HS-5 (cell line): ENCODE results near the gene ARGLU1.
A peak's percentile ranks its signal among the peaks of the same experiment; 100 is the strongest.

Experiments used
- DNase-seq: peaks from one replicate; pipeline ENCODE4 v3.0.0-alpha.2; 2012; ENCODE audit warnings: low read depth

ARGLU1 gene

DNA sequence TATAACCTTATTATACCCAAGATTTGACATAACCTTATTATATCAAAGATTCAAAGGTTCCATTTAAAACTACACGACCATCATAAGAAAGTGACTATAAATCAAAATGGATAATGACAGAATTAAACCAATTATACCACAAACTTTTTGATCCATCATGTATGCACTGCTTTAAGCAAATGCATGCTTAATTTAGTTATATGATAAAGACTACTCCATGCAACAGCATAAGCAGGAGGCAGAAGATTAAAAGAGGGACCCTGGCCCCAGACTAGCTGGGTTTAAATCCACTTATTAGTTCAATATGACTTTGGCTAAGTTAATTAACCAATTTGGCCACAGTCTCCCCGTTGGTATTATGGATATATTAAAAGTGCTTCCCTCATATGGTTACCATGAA lies 43.8 kb downstream of the ARGLU1 start:
- DNase-seq: no peak

GRCh38 chr13:106523576-106523975 lies 44.4 kb downstream of the ARGLU1 start:
- no peak for DNase-seq

DNA sequence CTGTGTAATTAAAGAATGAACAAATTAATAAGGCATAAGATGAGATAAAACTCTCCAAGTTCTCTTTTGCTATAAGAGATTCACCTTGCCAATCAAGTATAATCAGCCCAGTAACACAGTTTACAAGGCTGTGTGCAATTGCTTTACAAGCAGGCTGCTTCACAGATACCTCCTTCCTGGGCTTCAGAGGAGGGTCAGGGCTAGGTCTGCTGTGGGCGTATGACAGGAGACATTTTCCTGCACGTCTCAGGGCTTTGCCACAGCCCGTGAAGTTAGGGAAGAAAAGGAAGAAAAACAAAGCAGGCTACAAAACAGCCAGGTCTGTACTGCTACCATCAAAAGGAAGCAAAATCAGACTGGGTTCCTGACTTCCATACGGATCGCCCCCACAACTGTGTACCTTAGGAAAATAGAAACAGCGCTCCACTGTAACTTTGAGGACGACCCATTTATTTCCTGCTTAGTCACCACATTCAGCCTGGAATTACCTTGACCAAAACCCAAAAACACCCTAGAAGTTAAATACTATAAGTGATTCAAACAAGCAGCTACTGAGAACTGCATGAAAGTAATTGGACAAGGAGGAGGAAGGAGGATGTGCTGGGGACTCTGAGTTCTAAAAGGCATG lies 44.9 kb downstream of the ARGLU1 start:
- no peak for DNase-seq

DNA sequence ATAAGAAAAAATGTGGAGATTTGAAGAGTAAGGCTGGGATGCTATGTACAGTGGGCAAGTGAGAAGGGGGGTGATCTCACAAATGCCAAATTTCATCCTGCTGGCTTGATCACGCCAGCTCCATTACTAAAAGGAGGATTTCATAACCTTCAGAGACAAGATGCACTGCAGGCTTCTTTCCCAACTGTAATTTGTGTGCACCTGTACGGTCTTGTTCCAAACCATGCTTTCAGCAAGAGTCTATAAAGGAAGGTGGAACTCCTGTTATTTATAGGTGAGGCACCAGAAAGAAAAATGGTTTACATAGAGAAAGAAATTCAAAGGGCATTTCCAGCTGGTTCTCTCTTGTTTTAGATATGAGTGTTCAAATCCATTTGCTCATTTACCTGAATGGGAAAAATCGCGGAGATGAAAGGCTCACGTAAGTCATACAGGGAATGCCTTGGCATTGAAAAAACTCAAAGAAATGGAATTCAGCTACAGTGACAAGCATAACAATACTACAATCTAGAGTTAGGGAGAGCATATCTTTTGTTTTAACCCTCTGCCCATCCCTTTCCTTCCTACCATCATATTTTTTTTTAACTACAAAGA lies 45.7 kb downstream of the ARGLU1 start:
- DNase-seq: no peak

- DNase-seq: no peak
Observed at GRCh38 chr13:106521095-106521799, 46.7 kb downstream of the ARGLU1 start.

DNA sequence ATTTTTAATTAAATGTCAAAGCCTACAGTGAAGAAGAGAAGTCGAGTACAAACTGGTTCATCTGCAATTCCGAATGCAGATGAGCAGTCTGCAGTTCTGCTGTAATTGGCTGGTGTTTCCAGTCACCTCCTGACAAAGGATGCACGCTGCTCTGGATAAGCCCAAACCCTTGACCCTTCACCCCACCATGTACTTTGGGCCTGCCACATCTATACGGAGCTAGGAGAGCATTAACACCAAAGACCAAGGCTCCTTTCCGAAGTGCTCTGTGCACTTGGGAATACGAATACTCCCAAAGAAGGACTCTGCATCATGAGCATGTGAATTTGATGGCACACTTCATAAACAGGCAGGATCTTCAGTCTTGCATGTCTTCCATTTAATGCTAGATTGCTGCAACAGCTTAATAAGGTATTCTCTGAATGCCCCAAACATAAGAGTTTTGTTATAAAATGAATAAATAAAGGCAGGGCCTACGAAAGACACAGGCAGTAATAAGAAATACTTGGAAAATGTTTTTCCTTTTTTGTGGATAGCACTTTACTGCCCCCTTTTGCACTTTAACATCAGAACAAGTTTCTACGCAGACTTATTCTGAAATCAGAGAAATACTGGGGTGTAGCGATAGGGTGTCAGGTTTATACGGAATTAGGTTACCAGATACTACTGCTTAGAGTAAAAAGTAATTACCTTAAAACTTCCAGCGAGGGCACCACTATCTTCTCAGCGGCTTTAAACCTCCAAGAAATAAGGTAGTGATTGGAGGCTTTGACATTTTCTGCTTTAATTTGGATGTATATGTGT lies 47.5 kb downstream of the ARGLU1 start:
- DNase-seq: no peak

DNA sequence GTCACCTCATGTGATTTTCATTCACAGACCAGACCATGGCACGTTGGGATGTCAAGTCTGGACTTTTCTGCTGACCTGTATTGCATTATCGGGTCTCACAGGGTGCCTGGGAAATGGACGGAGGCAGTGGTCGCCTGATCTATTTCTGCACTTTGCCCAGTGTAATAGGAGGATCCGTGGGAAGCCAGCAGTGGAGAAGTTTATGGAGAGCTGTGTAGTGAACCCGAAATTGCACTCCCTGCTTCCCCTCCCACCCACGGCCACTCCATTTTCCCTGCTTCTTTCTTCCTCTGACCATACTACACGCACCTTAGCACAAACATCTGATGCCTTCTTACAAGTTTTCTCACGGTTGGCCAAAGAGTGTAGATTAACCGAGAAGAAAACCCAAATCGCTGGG lies 49.4 kb downstream of the ARGLU1 start:
- no peak for DNase-seq

- no peak for DNase-seq
Observed at GRCh38 chr13:106517109-106517847, 50.7 kb downstream of the ARGLU1 start.

DNA sequence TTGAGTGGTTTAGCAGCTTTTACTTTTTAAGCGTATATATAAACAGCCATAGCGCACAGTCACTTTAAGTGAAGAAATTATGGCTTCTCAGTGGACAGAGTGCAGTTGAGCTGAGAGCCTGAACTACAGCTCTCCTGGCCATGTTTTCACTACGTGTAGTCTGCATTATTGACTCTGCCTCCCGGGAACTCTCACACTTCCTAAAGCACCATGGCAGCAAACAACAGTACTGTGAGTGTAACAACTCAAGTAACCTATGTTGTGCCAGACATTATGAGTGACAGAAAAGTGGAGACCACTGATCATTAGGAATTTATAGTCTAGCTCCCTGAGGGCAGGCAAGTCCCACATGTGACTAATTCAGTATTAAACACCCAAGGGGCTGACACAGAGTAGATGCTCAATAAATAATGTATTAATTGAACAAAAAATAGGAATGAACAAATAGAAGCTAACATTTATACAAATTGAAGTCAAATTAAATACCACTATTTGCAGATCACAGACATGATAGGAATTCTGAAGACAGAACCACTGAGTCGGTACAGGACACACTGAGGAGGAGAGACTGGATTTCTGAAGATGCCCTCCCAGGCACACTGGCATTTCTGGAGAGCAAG lies 52.2 kb downstream of the ARGLU1 start:
- DNase-seq: no peak

DNA sequence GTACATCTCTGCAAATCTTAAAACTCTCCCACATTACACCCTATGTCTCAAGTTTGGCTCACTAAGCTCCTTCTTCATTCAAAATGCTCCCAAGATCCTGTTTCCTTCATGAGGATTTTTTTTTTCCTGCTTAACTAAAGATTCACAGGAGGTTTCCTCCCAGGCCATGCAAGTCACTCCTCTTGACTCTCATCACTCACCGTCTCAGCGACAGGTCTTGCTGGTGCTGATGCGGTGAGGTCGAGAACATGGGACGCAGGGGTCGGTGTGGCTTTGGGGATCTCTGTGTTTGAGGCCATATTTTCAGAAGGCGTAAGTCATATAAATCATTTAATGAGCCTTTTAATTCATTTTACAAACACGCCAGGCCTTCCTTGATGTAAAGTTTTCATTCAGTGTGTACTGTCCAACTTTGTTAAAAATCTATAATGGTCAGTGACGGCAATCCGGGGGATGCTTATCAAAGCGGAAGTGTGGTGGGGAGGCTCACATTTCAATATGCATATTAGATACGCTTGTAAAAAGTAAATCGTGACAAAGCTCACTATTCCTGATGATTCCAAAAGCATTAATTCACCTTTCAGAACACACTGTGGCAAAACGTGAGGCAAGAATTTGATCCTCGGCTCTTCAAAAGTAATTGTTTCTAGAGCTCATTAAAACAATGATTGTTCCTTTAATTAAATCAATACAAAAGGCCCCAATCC lies 52.9 kb downstream of the ARGLU1 start:
- no peak for DNase-seq

- DNase-seq: no peak
Observed at GRCh38 chr13:106513025-106513983, 54.6 kb downstream of the ARGLU1 start.

DNA sequence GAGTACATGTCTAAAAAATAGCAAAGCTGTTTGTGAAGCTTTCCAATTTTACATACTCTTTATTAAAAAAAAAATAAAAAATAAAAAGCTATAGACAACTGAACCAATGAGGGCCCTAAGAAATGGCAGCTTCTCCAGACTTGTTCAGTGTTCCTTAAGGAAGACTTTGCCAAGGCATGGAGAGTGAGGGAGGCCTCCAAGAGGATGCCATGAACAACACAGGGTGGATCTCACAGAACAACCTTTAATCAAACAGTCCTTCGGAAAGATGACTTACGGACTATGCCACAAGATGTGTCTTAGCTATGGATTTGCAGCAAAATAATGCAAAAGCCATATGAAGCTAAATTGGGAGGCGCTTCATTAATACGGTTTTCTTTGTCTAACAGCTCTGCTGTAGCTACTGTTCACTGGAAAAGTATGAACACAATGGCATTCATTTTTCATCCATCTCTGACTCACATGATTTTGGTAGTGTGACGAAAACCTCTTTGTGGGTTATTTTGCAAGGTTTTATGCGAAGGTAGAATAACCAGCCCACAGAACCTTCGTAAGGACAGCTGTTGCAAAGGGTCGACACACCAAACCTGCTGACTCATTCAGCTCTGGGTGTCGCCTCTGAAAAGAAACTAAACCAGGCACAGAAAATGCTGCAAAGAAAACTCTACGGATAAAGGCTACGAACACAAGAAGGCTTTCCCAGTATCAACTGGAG lies 60.2 kb downstream of the ARGLU1 start:
- peak; percentile 63 for DNase-seq

- no peak for DNase-seq
Observed at GRCh38 chr13:106506286-106506685, 61.7 kb downstream of the ARGLU1 start.

GRCh38 chr13:106505732-106506131 lies 62.2 kb downstream of the ARGLU1 start:
- no peak for DNase-seq

DNA sequence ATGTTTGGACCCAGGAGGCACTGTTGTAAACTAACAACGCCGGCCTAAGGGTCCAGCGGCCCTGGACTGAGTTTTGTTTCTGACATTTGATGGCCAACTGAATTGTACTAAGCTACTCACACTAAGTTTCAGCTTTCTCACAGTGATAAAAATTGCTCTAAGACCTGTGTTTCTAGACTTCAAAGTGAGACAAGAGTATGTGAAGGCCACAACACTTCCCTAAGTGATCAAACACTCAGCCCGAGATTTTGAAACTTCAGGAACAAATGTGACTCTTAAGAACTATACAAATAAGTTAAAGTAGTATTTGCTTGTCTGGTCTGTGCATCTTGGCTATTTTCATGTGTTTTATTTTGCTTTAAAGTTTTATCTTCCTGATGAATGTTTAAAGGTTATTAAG lies 62.6 kb downstream of the ARGLU1 start:
- no peak for DNase-seq

- DNase-seq: no peak
Observed at GRCh38 chr13:106503730-106504453, 64.0 kb downstream of the ARGLU1 start.

DNA sequence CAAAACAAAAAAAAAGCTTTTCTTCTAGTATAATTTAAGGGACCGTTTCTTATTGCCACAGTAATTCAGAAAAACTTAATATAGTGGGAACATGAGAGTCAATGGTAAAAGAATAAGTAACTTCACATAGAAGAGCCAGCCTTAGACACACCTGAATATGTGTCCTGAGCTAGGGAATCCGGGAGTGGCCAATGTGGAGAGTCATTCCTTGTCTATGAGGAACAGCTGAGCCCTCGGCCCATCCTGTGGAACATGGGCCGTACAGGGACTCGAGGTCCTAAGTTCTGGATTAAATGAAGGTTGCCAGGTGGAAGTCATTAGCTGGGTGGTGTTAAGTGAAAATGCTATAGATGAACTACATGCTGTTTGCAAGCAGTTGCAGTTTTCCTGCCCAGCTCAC lies 64.7 kb downstream of the ARGLU1 start:
- no peak for DNase-seq

- DNase-seq: no peak
Observed at GRCh38 chr13:106500445-106500844, 67.5 kb downstream of the ARGLU1 start.
